PC-9 (cell line): ENCODE measurements around the gene SEMA3C. TPM values are rescaled to one million over a fixed set of nuclear protein-coding genes. Genes with fewer than 3 reads are reported as not detected.

Experiments
- BruUV-seq: library from RNA; stranded (reverse); fragments of 400-500 nt; replicated peaks from 2 replicates; lab custom pipeline; 2021; lab: Mats Ljungman, UMichigan
- CTCF ChIA-PET: fragments of 300-600 bp; sonication (Branson Sonifier 250); formaldehyde crosslinking; loops from one replicate; lab custom pipeline; 2022; ENCODE audit warnings: antibody characterized with exemption; lab: Charles Lee
- POLR2A ChIA-PET: fragments of 300-600 bp; sonication (Branson Sonifier 250); formaldehyde crosslinking; loops from one replicate; lab custom pipeline; 2022; ENCODE audit warnings: antibody characterized with exemption; ENCODE audit not compliant: unreplicated experiment; lab: Charles Lee
- DNase-seq, 2 experiments: peaks; one replicate each; pipeline versions ENCODE4 v3.0.0 to v3.0.0-alpha.2; 2015 to 2022; ENCODE audit warnings: mixed read lengths in 1 of 2
- H2AFZ ChIP-seq: fragments of 200-600 bp; sonication (generic); 2 replicates; pipeline ENCODE4 v1.8.1; 2017; ENCODE audit warnings: antibody characterized with exemption
- H3F3A ChIP-seq: fragments of 200-600 bp; sonication (generic); 2 replicates; pipeline ENCODE4 v1.8.1; 2017; ENCODE audit warnings: antibody characterized with exemption, mild to moderate bottlenecking, low read depth; ENCODE audit not compliant: insufficient read depth
- H3K27ac ChIP-seq: fragments of 200-600 bp; sonication (generic); 2 replicates; pipeline ENCODE4 v1.6.1; 2016; ENCODE audit warnings: mixed run types
- H3K27me3 ChIP-seq: fragments of 200-600 bp; sonication (generic); 2 replicates; pipeline ENCODE4 v1.6.1; 2016; ENCODE audit warnings: low read depth, mixed run types; ENCODE audit not compliant: insufficient read depth
- H3K36me3 ChIP-seq: fragments of 200-600 bp; sonication (generic); 2 replicates; pipeline ENCODE4 v1.6.1; 2016; ENCODE audit warnings: low read depth, mixed run types
- H3K4me1 ChIP-seq: fragments of 200-600 bp; sonication (generic); replicated peaks from 2 replicates; pipeline ENCODE4 v1.6.1; 2016; ENCODE audit warnings: mixed run types; ENCODE audit not compliant: insufficient read depth
- H3K4me2 ChIP-seq: fragments of 200-600 bp; sonication (generic); 2 replicates; pipeline ENCODE4 v1.6.1; 2017; ENCODE audit warnings: mixed run types
- H3K4me3 ChIP-seq: fragments of 200-600 bp; sonication (generic); 2 replicates; pipeline ENCODE4 v1.6.1; 2016; ENCODE audit warnings: mixed run types
- H3K79me2 ChIP-seq: fragments of 200-600 bp; sonication (generic); 2 replicates; pipeline ENCODE4 v1.6.1; 2017; ENCODE audit warnings: low read depth, mixed run types
- H3K9me2 ChIP-seq: fragments of 200-600 bp; sonication (generic); 2 replicates; pipeline ENCODE4 v1.8.1; 2017; ENCODE audit warnings: mild to moderate bottlenecking; ENCODE audit not compliant: insufficient read depth
- H3K9me3 ChIP-seq: fragments of 200-600 bp; sonication (generic); 2 replicates; pipeline ENCODE4 v1.8.1; 2016; ENCODE audit warnings: low read depth; ENCODE audit not compliant: insufficient read depth
- H4K20me1 ChIP-seq: fragments of 200-600 bp; sonication (generic); 2 replicates; pipeline ENCODE4 v1.8.1; 2017; ENCODE audit not compliant: insufficient read depth
- CTCF ChIP-seq: fragments of 200-600 bp; sonication (generic); conservative IDR thresholded peaks from 2 replicates; pipeline ENCODE4 v1.6.1; 2017; ENCODE audit warnings: mixed run types, antibody characterized with exemption, mild to moderate bottlenecking, moderate library complexity
- EZH2 ChIP-seq: fragments of 200-600 bp; sonication (generic); IDR thresholded peaks from 2 replicates; pipeline ENCODE4 v1.8.0; 2017; ENCODE audit warnings: antibody characterized with exemption, low read depth
- intact Hi-C: fragments of 100-400 bp; cut with micrococcal nuclease; formaldehyde crosslinking; loops from one replicate; pipeline ENCODE4 v1.10.0; 2022; ENCODE audit not compliant: unreplicated experiment
- total RNA-seq: library from RNA; stranded (reverse); gene quantifications from 2 replicates; pipeline ENCODE4 v1.2.3, GENCODE V29; 2021

Gene SEMA3C
- total RNA-seq, 1 experiment from 2014 or later: 19.9 TPM

DNA sequence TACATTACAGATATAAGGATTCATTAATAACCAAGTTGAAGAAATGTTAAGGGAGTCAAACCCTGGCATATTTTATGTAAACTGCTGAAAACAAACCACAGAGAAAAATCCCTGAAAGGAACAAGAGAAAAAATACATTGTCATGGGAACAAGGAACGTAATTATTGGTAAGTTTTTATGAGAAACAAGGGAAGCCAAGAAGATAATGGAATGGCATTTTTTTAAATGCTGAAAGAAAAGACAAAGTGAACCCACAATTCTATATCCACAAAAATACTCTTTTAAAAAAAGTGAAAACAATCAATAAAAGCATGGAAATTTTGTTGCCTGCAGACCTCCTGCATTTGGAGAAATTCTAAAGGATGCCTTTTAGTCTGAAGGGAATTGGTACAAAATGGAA, 144.0 kb downstream of the SEMA3C start:
- Histone ChIP-seq H3K4me2 (no peak overlapping the region), H3K36me3 (no peaks in the 10 kb centered on the region), H3K4me3 (no peak overlapping the region), H2AFZ (no peak overlapping the region), H3K9me2 (no peaks in the 10 kb centered on the region; the same call in 1 of the 2 replicates), H3K27ac (no peak overlapping the region), H3K79me2 (no peaks in the 10 kb centered on the region), H4K20me1 (no peaks in the 10 kb centered on the region), H3F3A (no peaks in the 10 kb centered on the region), H3K9me3 (no peaks in the 10 kb centered on the region), H3K27me3 (no peaks in the 10 kb centered on the region), H3K4me1 (no peaks in the 10 kb centered on the region)
- intact Hi-C loops: no loop called here
- CTCF ChIA-PET: no interaction called here
- POLR2A ChIA-PET: no interaction called here
- no TSS peak for BruUV-seq
- DNase-seq: no peak
- no peak for TF ChIP-seq CTCF
- no peak for TF ChIP-seq EZH2

- no peaks in the 10 kb centered on the region for H3F3A ChIP-seq
- H4K20me1 ChIP-seq: no peaks in the 10 kb centered on the region
- H3K79me2 ChIP-seq: no peaks in the 10 kb centered on the region
- no peaks in the 10 kb centered on the region for H3K9me3 ChIP-seq
- H3K27ac ChIP-seq: no peak overlapping the region
- no peak overlapping the region for H3K4me3 ChIP-seq
- H3K4me2 ChIP-seq: no peak overlapping the region
- intact Hi-C loops: no loop called here
- ChIA-PET CTCF (no interaction called here), POLR2A (no interaction called here)
- DNase-seq: no peak
- H3K36me3 ChIP-seq: no peaks in the 10 kb centered on the region
- H3K4me1 ChIP-seq: no peaks in the 10 kb centered on the region
- no peak overlapping the region for H2AFZ ChIP-seq
- TF ChIP-seq EZH2 (no peak), CTCF (no peak)
- no peaks in the 10 kb centered on the region for H3K9me2 ChIP-seq
- no TSS peak for BruUV-seq
- no peaks in the 10 kb centered on the region for H3K27me3 ChIP-seq
Measured at GRCh38 chr7:80773787-80774508, 144.9 kb downstream of the SEMA3C start.

DNA sequence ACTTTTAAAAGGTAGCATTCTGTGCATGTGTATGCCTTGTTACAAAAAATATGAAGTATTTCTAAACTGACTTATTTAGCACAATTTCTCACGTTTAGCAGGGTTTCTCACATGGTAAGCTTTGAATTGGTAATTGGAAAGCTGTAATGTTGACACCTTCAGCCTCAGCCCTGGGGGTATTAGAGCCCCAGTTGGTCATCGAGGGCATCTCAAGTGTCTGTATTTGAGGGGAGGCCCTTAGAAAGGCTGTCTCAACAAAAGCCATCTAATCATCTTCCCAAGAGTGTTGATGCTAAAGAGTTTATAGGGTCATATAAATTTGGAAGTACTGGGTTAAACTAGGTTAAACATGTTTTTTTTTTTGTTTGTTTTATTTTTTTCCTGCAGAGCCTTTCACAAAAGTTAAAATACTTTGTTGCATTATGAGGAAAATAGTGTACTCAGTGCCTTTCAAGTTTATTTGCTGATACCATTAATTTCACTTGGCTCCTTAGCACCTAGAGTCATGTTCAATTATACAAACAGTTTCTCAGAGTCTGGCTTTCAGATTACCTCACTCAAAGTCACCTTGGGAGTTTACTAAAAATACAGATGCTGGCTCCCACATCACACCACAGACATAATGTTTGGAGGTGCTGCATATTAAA, 146.4 kb downstream of the SEMA3C start:
- no peaks in the 10 kb centered on the region for H3K27me3 ChIP-seq
- no peak for DNase-seq
- POLR2A ChIA-PET: interaction anchor here (0.7 kb wide), 1 partner anchor 355 kb away, joined by 3 read pairs; no protein-coding TSS in a partner anchor
- H3K4me1 ChIP-seq: no peaks in the 10 kb centered on the region
- CTCF ChIA-PET: no interaction called here
- TF ChIP-seq CTCF: no peak
- no peak for TF ChIP-seq EZH2
- no peak overlapping the region for H2AFZ ChIP-seq
- H3K79me2 ChIP-seq: no peaks in the 10 kb centered on the region
- no peaks in the 10 kb centered on the region for H4K20me1 ChIP-seq
- no TSS peak for BruUV-seq
- H3K4me3 ChIP-seq: no peak overlapping the region
- H3K9me2 ChIP-seq: no peaks in the 10 kb centered on the region
- H3K4me2 ChIP-seq: no peak overlapping the region
- intact Hi-C loops: no loop called here
- no peaks in the 10 kb centered on the region for H3K9me3 ChIP-seq
- no peak overlapping the region for H3K27ac ChIP-seq
- no peaks in the 10 kb centered on the region for H3K36me3 ChIP-seq
- no peaks in the 10 kb centered on the region for H3F3A ChIP-seq
